HG02763 (cell line): ENCODE data around the gene TMEM181.
"Not testable (repeated sequence)": the region's sequence is repeated elsewhere in the genome, so short reads cannot be mapped to it uniquely, and the experiment has no call there.

ENCODE experiments used
- ATAC-seq: cut with Tn5 transposase; IDR thresholded peaks from one replicate; pipeline ENCODE4 v1.9.1; 2021; ENCODE audit warnings: mild to moderate bottlenecking, moderate library complexity; ENCODE audit not compliant: unreplicated experiment

Gene TMEM181

DNA sequence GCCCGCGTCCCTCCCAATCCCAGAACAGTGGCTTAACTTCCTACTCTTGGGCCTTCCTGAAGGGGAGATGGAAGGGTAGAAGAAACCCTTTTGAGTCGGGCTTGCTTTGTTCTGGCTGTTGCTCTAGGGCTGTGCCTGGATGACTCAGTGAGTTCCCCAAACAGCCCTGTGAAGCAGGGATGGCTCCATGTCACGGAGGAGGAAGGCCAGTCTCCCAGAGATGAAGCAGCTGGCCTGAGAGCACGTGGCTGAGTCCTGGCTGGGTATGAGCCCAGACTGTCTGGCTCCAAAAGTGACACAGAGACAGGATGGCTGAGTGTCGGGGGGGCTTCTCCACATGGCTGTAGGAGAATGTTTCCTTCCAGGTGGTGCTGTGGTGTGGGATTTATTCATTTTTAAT is 94.6 kb downstream of the TMEM181 start:
- ATAC-seq, result no peak

DNA sequence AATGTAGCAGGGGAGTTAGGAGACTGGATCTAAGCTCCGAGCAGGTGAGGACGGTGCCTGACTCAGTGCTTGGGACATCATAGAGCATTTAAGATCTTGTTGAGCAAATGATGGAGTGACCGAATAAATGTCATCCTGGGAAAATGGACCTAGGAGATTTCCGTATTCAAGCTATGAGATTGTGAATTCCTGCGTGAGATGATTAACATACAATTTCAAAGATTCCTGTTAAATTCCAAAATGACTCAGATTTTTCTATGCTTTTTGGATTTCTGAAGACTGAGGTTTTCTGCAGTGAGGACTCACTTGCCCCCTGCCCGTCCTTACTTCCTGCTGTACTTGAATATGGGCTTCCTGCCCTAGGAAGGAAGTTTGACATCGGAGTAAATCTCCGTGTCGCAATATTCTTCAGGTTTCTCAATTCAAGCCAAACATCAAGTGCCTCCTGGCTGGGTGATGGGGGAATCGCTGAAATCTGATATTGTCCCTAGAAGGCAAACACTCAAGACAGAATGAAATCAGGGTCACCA is 95.1 kb downstream of the TMEM181 start:
- ATAC-seq, result no peak

DNA sequence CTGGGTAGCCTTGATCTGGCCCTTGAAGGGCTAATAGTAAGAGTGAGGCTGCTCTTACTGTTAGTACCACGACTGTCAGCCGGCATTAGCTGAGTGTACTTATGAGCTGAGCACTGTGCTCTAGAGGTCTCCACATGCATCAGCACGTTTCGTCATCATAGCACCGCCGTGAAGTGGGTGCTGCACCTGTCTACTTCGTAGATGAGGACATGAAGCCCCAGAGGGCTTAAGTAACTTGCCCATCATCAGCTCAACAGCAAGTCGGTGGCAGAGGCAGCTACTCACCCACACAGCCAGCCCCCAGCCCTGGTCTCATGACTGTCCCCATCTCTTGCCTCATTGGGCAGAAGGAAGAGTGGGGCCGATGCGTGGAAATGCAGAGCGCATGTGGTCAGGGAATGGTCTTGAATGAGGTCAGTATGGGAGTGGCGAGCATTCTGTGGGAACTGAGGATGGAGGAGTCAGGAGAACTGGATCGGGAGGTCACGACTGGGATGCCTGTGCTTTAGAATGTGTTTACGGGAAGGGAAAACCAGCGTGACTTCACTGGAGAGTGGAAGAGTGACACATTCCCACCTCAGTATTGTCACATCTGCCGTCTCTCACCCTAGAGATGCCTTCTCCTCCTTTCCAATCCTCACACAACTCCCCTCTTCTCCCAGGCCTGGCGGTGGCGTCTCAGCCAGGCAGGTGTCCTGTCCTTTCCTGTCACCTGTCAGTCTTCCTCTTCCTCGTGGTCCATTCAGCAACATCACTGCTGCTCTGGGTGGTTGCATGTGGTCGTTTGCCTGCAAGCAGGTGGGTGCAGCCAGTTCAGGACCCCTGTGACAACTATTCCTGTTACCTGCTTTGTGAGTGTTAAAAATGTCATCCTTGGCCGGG is 95.9 kb downstream of the TMEM181 start:
- no peak for ATAC-seq

DNA sequence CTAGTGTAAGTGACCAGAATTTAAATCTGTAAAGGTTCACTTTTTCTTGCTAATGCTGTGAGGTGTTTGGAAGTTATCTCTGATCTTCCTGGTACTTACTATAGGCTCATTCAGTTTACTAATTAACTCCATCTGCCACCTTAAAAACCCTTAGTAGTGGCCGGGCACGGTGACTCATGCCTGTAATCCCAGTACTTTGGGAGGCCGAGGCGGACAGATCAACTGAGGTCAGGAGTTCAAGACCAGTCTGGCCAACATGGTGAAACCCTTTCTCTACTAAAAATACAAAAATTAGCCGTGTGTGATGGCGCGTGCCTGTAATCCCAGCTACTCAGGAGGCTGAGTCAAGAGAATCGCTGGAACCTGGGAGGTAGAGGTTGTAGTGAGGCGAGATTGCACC is 97.1 kb downstream of the TMEM181 start:
- ATAC-seq, result not testable (repeated sequence)

DNA sequence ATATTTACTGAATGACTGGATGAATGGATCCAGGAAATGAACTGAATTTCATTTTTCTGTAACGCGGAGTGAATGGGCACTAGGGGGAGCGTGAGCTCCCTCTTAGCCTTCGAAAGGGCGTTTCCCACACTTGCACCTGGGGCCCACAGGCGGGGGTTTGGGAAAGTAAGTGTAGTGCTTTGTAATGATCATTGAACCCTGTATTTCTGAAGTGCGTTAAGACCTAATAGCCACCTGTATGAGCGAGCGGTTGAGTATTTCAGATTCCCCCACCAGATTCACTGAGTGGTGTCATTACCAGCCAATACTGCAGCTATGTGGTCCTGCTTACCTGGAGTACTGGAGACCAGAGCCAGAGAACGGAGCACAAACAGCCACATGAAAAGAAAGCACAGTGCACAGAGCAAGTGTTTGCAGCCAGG is 100.5 kb downstream of the TMEM181 start:
- ATAC-seq, result no peak

DNA sequence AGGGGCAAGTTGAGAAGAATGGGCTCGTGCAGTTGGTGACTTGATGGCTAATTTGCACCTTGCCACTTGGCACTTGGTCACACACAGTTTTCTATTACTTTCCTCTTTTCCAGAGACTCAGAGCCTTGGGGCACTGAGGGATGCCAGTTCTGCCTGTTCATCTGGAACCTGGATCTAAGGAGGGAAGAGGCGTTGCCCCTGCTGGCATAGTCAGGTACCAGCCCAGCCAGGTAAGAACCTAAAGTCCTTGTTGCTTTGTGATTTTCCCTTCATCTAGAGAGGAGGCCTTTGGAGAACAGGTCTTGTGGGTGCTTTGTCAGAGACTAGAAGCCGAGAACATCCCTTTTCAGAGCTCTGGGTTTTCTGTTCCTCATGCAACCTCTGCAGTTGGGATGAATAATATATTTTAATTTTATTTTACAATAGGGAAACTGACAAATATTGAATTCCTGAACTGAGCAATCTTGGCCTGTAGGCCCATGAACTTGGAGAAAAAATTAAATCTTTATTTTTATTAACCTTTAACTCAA is 101.3 kb downstream of the TMEM181 start:
- ATAC-seq, result no peak

DNA sequence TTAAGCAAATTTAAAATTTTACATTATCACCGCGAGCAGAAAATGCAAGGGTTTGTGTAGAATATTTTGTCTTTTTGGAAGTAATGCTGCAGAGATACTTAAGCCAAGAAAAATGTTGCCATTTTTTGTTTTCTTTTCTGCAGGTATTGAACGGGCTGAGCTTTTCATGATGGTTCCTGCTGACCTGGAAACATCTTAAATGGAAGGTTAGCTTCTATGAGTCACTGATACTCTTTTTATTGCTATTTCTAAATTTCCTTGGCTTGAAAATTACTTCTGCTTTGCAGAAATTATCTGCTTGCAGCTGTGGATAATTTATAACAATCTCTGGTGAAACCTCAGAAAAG is 102.7 kb downstream of the TMEM181 start:
- no peak for ATAC-seq

DNA sequence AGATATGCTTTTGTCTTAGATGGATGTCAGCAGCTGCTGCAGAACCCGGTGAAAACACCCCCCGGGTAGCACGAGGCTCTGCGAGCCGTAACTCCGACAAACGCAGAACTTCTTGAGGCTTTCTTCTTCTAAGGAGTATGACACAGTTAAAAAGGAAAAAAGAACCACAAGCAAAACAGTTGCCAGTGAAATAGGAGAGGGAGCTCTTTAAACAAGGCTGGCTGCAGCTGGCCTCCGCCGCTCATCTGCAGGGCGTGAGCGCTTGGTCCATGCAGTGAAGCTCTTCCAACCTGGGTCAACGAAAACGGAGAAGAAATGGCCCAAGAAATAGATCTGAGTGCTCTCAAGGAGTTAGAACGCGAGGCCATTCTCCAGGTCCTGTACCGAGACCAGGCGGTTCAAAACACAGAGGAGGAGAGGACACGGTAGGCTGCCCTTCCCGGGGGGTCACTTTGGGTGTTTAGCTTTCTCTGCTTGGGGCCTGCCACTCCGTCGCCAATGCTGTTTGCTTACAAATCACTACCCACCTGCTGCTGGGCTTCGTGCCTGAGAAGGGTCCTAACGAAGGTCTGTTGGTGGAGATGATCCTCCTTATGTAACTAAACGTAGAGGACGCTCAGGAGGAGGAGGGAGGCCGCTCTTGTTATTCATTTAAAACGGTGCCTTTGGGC is 103.2 kb downstream of the TMEM181 start:
- ATAC-seq, result no peak

DNA sequence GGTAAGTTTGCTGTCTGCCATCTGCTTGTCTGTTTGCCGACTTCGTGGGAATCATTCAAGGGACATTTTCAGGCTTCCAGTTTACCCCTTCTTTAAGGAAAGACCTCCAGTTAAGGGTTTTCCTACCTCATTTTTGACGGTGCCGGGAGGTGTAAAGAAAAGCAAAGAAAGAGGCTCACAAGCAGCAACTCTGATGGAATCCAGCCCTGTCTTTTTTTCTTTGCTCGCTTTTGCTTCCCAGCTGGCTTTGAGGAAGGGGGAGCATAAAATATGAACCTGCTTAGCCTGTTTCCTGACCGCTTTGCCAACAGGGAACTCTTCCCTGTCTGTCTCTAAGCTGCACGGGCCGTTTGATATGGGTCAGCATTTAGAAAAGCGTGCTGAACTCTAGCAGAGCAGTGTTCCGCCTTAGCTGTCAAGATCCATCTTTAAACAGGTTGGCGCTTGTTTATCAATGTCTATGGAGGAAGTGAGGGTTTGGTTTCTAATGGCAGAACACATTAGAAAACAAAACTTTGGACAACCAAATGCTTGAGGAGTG is 103.8 kb downstream of the TMEM181 start:
- no peak for ATAC-seq

DNA sequence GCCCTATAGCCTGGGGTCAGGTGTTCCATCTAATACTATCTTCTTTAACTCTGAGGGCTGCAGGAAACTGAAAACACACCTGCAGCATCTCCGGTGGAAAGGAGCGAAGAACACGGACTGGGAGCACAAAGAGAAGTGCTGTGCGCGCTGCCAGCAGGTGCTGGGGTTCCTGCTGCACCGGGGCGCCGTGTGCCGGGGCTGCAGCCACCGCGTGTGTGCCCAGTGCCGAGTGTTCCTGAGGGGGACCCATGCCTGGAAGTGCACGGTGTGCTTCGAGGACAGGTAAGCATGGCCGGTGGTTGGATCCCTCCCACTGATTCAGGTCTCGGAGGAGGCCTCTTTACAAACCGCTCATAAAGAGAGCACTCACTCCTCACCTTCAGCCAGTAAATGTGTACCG is 105.4 kb downstream of the TMEM181 start:
- ATAC-seq, result no peak

DNA sequence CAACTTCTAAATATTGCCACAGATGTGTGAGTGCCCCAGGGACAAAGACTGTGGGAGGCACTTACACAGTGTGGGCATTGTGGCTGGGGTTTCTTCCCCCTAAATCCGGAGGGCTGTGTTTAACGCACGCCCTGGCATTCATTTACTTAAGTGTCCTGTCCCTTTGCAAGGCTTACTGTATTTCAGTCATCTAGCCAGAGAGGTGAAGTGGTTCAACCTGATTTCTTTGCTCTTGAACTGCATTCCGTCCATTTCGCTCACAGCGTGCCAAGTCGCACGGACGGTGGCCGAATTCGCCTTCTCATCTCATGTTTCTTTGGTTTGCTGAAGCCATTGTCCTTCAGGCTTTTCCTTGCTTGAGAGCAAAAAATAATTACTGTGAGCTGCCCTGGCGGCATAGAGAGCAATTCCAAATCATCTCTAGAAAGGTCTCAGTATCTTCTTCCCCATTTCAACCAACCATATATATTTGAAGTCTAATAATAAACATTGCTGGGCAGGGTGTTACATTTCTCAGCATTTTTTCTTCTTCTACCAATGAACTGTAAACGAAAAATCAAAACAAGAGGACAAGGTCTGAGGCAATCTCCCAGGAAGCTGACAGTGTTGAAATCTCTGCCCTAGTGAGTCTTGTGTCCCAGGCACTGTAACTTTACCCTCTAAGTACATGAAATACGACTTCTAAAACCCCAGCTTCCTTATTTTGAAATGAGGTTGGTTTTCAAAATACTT is 106.9 kb downstream of the TMEM181 start:
- ATAC-seq, result no peak

DNA sequence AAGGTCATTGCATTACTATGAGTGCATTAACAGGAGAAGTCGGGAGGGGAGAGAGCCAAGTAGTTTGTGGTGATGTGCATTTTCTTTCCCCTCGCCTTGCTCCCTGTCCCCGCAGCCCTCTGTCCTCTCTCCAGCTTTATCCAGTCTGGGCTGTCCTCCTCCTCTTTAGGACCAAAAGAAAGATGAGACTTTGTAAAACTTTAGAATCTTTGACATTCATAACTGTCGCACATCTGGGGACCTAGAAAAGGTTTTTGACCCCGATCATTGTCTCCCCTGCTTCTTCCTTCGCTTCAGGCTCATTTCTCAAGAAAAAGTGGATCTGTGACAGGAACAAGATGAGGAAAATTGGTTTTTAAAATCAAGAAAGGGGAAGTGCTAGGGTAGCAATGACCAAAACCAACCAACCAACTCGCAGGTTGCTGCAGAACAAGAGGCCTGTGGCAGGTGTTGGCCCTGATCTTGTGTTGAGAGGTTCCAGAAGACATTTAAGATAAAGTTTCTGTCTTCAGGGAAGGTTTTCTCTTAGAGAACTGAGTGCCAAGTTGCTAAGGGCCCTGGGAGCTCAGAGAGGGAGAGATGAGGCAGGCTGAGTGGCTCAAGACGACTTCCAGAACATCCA is 107.6 kb downstream of the TMEM181 start:
- no peak for ATAC-seq

DNA sequence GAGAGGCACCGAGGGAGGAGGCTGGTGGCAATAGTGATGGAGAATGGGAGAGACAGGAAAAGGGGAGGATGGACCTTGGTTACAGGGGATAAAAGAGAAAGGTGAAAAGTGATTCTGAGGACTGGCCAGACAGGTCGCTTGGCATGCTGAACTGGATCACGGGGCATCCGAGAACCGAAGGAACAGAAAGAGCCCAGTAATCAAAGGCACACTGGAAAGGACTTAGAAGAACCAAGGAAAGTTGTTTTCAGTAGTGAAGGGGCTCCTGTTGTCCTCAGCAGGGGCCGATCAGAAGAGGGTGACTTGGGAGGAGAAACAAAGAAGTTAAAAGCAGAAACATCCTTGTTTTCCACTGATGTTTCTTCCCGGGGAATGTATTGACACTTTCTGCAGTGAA is 108.8 kb downstream of the TMEM181 start:
- no peak for ATAC-seq

DNA sequence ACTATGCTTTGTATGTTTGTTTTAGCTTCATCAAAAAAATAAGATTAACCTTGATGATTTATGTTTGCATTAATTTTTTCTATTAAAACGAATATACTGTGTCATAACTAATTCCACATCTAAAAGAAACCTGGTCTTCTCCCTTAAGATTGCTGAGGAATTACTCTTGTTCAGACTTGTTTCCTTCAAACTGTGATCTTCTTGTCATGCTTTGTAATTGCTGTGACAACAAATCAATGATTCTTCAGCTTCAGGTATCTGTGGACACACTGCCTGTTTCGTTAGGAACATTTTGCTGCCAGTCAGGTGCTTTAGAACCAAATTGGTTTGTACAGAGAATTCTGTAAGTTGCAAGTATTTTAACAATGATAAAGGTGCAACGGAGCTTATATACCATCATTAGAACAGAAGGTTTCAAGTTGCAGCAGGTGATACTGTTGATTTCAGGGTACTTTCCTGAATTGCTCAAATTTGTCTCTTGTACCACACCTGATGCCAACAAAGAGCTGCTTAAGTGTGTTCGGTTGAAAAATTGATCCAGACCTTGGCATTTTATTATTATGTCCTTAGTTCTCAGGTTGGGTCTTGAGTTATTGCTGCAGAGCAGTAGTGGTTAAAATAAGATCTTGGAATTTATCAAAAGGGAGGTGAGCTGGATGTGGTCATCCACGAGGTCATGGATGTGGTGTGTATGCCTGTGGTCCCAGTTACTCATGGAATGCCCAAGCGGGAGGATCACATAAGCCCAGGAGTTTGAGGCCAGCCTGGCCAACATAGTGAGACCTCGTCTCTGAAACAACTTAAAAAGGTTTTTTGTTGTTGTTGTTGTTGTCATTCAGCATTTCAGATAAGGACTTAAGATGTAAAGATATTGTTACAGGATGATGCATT is 109.5 kb downstream of the TMEM181 start:
- no peak for ATAC-seq

DNA sequence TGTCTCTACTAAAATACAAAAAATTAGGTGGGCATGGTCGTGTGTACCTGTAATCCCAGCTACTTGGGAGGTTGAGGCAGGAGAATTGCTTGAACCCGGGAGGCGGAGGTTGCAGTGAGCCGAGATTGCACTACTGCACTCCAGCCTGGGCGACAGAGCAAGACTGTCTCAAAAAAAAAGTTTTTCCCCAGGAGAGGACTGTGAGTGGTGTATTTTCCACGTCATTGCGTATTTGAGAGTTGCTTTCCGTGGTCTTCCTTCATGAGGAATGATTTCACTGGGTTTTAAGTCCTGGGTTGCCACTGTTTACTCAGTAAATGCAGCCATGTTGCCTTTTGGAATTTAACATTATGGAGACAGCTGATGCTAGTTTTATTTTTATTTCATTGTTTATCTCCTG is 112.2 kb downstream of the TMEM181 start:
- ATAC-seq, result not testable (repeated sequence)

DNA sequence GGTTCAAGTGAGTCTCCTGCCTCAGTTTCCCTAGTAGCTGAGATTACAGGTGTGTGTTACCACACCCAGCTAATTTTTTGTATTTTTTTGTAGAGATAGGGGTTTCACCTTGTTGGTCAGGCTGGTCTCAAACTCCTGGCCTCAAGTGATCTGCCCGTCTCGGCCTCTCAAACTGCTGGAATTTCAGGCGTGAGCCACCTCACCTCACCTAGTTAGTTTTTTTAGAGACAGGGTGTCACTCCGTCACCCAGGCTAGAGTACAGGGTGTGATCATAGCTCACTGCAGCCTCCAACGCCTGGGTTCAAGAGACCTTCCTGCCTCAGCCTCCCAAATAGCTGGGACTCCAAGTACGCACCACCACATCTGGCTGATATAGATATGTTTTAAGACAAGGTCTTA is 112.8 kb downstream of the TMEM181 start:
- no peak for ATAC-seq

DNA sequence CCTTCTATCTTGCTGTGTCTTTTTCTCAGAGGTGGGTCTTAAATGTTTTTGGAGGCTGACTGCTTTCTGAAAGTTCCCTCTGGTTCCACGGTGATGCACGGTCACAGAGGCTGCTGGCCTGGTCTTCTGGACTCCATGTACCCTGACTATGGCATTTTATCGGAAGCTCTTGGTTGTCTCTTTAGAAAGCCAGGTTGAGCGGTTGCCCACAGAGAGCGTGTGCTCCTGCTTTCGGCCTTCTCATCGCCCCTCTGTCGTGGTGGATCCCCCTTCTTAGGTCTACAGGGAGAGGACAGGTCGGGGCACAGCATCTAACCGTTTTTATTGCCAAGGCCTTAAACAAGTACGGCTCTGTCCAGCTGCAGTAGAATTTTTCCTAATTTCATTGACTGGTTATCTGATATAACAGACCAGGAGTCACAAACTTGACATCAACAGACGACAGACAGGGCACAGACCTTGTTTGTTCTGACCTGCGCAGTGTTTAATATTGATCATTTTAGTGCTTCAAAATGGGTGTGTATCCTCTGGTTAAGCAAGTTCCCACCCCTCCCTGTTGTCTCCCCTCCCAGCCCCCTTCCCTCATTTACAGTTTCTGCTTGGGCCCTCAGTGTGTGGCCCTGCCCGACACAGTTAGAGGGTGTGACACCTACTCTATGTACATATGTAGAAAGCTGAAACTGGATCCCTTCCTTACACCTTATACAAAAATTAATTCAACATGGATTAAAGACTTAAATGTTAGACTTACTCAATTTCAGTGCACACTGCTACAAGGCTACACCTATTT is 114.6 kb downstream of the TMEM181 start:
- ATAC-seq, result no peak

DNA sequence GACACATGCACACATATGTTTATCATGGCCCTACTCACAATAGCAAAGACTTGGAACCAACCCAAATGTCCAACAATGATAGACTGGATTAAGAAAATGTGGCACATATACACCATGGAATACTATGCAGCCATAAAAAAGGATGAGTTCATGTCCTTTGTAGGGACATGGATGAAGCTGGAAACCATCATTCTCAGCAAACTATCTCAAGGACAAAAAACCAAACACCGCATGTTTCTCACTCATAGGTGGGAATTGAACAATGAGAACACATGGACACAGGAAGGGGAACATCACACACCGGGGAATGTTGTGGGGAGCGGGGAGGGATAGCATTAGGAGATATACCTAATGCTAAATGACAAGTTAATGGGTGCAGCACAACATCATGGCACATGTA is 117.2 kb downstream of the TMEM181 start:
- ATAC-seq, result not testable (repeated sequence)
